Stimulated activated CD8-positive, alpha-beta memory T cell treated with anti-CD3 and anti-CD28 coated beads, Interleukin-7, amount 100 ng/mL, for 48 hours (primary cell): ENCODE measurements around the gene RGS8.

Source experiments
- DNase-seq, 2 donors: peaks; one replicate each; pipeline ENCODE4 v3.0.0-alpha.2; 2020; ENCODE audit warnings: low read depth in 1 of 2; ENCODE audit errors: extremely low read depth in 1 of 2

The RGS8 gene

DNA sequence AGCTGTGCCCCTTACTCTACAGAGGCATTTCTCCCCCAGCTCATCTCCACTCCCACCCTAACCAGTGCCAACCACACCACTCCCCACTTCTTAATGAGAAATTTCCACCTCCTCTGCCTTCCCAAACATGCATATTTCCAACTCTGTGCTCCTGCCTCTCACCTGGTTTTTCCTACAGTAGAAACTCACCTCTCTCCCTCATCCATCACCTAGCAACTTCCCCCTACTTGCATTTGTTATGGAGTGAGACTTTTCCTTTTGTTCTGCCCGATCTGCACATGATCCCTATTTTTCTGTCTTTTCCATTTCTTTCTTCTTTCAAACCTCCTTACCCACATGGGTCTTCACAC lies 11.9 kb downstream of the RGS8 start:
- no peak for DNase-seq

DNA sequence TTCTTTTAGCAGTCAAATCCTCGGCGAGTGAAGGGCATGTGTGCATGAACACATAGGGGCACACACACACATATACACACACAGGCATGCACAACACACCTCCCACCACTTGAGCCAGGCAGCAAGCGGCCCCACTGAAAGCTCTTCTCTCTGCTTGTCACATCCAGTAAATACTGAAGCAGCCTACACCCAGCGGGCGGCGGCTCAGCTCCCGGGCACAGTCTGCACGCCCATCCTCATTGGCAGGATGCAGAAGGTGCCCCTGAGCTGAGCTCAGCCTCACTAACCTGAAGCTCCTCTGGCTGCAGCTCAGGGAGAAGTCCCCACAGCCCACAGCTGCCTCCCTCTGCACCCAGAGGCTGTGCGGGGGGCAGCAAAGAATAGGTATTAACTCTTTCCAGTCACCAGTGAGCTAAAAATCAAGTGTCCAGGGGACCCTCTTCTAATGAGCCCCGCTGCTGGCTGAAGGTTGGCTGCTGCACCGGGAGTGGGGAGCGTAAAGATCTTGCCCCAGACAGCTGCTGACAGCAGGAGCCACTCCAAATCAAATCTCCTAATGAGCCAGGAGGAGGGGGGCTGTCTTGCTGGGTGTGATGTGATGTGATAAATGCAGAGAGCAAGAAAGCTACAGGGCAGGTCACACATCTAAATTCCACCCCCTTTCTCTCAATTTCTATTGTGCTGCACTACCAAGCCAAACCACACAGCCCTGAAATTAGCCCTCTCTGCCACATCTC lies 12.5 kb downstream of the RGS8 start:
- no peak for DNase-seq

DNA sequence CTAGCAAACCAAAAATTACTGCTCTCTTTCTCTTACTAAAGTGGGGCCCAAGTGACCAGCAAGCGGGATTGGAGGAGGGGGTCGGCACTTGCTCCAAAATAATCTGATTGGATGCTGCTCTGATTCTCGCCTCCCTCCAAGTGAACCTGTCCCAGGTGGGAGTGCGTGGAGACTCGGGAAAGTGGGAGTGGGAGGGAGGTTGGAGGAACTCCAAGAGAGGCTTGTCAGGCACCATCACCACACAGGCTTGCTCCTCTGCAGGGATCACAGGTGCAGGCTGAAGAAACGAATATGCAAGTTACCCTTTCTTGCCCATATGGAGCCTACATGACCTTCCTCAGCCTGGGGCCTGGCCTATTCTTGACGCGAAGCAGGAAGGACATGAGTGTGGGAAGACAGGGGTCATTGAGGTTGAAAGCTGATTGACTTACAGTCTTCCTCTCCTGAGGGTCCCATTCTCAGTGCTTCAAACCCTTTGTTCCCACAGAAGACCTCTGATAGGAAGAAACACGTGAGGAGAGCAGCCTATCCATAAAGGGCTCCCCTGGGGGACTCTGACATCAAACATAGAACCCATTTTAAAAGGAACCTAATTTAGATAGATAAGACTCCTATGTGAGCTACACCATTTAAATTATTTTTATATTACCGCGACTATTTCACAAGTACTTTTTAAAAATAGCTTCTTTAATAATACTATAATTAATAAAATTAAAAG lies 14.2 kb downstream of the RGS8 start:
- no peak for DNase-seq

DNA sequence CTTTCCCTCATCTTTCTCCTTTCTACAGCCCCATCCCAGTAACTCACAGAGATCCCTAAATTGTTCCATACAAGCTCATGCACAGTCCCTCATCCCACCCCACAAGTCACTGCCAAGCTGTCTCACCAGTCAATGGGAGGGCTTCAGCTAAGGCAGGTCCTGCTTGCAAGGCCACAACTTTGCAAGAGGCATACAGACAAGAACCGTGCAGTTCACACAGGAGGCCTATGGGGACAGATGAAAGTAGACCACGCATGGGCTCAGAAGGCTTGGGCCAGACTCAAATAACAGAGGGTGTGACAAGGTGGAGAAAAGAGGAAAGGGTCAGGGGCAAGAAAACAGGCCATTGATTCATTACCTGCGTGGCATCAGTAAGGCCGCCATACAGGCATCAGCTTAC lies 15.1 kb downstream of the RGS8 start:
- no peak for DNase-seq

DNA sequence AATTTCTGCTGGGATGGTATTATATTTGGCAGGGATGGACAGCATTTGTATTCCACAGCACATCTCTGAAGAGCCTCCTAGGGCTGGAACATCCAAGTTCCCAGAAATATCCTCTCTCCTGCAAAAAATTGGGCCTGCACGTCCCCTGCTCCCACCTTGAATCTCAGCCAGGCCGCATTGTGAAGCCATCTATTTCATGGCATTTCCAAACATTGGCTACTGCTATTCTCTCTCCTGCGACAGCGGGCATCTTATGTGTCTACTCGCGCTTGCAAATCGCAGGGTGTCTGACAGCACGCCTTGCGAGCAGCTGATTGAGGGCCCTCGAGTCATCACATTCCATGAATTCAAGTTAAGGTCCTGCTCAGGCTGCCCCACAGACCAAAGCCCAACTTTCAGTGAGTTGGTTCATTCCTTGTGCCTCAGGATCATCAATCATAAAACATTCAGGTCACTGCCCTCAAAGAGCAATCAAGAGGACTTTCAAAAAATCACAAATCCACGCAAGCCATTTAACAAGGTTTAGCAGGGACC lies 15.8 kb downstream of the RGS8 start:
- no peak for DNase-seq

DNA sequence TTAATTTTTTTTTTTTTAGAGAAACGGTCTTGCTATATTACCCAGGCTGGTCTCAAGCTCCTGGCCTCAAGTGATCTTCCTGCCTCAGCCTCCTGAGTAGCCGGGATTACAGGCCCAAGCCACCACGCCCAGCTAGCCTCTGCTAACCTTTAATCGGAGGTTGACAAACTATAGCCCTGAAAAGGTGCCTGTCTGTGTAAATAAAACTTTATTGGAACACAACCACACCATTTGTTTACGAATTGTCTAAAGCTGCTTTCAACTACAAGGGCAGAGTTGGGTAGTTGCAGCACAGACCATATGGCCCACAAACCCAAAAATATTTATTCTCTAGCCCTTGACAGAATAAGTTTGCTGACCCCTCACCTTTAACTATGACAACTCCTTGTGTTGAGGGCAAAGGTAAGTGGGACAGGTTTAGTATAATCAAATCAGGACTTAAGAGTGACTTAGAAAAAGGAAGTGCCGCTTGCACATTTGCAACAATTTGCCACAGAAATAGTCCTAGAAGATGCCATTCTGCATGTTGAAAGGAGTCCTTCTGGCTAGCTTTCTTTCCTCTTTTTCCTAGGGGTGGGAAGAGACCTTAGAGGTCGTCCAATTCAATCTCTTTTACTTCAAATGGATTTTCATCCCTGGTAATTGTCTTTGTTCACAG lies 16.4 kb downstream of the RGS8 start:
- DNase-seq = no peak

DNA sequence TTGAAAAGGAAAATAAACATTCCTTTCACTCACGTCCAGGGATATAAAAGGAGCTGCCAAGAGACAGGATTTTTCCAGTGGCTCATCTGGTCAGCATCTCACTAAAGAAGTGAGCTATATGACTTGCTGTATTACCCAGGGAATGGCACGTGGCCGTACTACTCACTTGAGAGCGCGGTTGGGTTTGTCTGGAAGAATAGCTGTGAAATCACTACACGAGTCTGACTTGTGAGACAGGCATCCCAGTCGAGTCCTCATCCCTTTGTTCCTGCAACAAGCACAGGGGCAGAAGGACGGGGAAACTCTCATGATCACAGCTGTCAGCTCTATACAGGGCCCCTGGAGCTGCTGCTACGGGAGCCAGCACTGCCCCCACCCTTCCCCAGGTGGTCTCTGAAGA lies 17.7 kb downstream of the RGS8 start:
- DNase-seq = no peak

DNA sequence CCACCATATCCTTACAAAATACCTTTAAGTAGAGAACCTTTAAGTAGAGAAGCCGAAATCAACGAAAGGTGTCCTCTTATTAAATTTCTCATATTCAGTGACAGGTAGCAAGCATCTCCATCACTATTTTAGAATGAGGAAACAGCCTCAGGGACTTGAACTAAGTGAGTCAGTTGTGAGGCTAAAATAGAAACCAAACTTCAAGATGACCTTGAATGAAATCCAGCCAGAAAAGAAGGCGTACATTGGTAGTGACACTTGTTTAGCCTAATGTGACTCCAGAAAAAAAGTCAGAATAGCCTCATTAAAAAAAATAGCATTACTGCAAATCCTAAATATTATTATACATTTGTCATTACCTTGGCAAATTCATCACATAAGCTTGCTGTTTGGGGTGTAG lies 20.1 kb downstream of the RGS8 start:
- DNase-seq = no peak

DNA sequence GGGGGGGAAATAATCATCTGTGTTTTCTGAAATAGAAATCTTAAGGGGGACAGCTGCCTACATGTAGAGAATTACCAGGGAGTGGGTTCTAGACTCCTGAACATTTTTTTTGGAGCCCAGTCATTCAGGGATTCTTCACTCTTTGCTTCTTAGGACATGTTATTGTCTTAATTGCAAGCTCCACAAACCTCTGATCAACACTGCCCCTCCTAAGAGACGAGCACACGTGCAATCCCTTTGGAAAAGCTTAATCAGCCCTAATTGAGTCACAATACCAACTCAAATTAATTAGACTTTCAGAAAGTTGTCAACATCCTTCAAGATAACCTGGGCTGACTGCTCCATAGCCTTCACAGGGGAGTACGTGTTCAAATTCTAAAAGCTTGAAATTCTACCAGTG lies 21.4 kb downstream of the RGS8 start:
- DNase-seq = no peak

DNA sequence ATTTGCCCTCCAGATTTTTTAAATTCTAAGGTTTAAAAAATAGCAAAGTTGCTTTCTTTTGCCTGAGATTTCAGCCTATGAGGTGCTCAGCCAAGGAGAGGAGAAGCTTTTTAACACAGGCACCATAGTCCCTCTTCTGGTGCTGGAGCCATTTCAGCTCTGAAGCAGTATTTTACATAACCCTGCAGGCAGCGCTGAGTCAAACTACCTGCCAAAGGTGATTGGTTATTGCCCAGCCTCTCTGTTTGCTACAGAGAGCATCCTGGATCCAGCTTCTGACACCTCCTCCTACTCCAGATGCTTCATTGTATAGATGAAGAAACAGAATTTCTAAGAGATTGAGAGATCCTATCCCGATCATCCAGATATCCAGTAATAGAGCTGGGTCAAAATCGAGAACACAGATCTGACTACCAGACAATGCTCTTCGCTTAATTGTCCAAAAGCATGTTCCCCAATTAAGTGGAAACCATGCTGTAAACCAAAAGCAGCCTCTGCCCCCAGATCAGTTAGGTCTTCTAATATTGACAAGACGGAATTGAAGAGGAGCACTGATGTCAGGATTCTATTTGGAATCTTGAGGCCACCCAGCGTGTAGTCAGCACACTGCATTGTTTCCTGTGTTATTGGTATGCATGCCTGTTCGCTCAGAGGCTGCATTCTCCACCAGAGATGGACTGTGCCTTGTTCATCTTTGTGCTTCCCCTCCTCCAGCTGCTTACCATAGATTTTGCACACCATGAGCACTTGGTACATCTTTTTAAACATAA lies 22.1 kb downstream of the RGS8 start:
- no peak for DNase-seq

DNA sequence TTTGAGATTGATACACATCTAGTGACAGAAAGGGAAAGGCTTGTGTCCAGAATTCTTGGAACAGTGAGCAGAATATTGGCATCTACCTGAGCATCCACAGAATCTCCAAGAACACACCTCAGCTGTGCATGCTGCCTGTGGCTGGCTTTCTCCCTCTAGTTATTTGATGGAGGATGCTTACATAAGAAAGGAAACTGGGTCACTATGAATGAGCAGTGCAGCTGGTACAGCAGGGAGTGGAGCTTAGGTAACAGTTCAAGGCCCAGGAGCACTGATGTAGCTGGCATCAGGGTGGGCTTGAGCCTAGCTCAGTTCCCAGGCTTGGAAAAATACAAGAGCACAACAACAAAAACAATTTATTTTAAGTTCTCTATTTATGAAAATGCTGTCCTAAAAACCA lies 26.3 kb downstream of the RGS8 start:
- DNase-seq = no peak

DNA sequence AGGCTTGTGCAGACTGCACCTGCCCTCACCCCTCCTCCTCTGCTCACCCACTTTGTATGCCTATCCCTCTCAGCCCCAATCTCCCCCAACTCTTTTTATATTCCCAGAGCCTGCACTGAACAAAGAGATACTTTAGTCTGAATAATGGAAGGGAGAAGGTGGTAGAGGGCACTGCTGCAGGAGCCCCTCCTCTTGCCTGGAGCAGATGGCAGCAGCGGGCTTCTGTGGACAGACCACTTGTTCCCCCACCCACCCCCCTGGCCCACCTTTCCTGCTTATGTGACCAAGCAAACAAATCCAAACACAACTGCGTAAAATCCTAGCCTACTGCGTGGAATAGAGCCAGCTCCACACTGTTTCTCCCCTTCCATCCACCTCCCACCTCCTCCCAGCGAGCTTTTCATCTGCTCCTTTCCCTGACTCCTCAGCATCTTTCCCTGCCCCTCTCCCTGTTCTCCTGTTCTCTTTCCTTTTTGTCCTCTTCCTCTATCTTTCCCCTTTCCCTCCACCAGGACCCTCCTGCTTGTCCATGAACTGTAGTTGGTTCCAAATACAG lies 27.5 kb downstream of the RGS8 start:
- DNase-seq = no peak

DNA sequence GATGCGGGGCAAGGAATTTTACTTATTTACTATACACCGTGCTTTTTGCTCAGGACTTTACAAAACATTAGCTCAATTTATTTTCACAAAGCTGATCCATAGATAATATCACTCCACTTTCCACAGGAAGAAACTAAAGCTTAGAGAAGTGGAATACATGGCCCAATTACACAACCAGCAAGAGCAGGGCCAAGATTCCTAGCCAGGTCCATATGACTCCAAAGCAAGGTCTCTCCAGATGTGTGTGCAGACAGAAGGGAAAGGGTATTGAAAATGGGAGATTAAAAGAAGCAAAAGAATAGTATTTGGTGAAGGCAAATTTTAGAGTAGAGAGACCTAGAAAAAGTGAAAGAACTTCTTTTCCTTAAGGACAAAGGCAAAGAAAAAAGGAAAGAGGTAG lies 30.4 kb downstream of the RGS8 start:
- no peak for DNase-seq

DNA sequence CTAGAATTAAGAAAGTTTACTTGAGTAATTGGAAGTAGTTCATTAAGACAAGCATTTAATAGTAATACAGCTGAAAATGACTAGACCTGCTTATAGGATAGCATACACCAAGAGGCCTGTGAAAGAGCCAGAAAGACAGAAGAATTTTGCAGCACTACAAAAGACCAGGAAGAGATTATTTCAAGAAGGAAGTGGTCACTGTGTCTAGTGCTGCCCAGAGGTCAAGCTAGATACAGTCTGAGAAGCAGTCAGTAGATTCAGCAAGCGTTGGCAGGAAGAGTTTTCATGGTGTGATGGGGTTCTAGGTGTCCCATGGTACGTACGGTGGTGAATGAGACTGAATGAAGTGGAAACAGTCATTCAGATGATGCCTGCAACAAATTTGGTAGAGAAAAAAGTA lies 31.5 kb downstream of the RGS8 start:
- no peak for DNase-seq

DNA sequence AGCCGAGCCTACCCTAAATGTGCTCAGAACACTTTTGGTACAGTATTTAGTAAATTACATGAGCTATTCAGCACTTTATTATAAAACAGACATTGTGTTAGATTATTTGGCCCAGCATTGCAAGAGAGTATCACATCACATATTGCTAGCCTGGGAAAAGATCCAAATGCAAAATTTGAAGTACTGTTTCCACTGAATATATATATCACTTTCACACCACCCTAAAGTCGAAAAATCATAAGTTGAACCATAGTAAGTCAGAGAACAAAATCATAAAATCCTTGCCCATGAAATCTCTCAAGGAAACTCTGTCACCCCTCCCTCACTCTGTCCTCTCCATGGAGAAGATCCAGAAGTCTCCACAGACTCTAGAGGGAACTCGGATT lies 33.1 kb downstream of the RGS8 start:
- DNase-seq = no peak

DNA sequence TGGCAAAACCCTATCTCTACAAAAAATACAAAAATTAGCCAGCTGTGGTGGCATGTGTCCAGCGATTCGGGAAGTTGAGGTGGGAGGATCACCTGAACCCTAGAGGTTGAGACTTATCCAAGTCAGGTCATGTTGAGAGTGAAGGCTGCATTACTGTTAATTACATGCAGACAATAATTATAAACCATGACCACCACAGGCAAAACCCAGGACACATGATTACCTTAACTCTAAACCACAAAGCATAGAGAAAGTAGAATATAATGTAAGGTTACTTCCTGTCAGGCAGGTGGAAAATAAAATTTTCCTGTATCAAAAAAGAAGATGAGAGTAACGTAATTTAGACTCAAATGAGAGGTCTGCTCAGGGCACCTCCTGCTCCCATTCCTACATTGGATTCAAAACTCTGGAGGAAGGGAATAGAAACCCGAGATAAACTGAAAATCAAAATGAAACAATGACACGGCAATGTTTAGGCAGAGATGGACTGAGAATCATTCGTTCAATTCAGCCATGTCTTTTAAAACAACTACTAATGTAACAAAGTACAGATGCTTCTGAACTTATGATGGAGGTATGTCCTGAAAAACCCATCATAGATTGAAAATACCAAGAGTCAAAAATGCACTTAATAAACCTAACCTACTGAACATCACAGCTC lies 33.6 kb downstream of the RGS8 start:
- no peak for DNase-seq

DNA sequence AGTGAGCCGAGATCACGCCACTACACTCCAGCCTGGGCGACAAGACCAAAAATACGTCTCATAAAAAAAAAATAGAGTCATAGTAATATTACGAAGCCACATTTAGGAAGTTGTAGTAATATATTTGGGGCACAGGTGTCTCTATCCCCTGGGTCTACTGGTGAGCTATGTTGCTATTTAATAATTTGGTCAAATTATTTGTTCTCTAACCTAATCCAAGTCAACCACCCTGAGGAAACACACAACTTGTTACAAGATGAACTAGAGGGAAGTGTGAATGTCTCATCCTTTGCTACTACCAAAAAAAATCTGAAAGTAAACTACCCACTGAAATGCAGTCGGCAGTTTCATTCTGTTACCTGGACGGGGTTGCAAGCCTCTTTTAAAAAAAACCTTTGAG lies 35.3 kb downstream of the RGS8 start:
- no peak for DNase-seq

DNA sequence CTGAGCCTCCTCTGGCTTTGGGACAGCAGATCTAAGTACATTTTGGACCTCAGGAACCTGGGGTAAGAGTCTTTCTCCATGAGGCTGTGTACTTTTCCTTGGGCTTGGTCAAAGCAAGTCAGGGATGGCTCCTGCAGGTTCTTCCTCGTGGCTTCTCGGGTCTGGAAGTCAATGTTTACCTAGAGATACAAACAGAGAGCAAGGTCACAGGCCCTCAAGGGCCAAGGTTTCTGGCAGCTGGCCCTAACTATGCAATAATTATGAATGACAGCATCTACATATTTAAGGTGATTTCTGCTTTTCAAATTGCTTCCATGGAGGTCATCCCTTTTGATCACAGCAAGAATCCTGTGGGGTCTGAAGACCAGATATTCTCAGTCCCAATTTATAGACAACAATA lies 37.6 kb downstream of the RGS8 start:
- no peak for DNase-seq

DNA sequence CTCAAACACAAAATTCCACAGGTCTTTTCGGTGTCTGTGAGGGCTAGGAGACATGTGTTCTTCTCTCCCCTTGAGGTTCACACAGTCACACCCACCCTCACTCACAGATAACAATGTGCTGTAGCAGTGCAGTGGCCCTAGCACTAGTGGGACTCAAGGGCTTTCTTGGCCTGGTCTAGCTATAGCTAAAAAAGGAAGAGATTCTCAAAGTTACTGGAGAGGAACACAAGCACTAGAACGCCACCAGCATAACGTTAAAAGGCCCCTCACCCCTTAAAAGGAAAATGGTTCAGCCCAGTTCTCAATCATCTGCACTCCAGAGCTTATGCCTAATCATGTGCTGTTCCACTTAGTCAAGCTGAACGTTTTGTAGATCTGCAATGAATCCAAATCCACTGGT lies 39.5 kb downstream of the RGS8 start:
- no peak for DNase-seq

DNA sequence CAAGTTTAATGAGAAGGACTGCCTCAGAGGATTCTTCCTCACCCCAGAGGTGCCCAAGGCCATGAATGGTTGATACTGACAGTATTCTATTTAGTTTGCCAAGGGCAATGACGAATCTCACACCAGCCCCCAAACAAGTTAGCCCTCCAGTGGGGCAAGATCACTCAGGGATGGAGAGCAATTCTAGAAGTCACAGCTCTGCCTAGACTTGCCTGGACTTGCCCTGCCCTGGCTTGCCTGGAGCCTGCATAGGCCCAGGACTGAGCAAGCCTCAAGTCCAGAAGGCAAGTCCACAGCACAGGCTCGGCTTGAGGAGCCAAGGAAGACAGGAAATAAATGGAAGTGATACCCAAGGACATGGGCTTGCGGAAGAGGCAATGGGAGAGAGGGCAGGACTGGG lies 40.7 kb downstream of the RGS8 start:
- DNase-seq = no peak

DNA sequence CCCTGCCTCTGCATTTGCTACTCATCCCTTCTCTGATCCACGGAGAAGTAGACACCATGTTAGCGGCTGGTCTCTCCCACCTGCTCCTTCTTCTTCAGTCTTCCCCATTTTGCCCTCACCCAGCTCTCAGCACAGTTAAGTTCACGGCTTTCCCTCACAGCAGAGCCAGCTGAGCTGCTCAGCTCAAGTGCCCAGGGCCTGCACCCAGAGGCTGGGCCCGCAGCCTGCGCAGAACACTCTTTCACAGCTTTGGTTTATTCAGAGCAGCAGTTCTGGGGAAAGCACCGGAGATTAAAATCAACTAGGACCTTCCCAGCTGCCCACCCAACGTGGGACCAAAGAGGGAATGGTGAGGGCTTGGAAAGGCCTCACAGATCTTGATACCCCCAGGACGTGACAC lies 41.9 kb downstream of the RGS8 start:
- DNase-seq = no peak
